GM13977 (cell line): ENCODE results near the gene ADAMTS17.
"Not testable (repeated sequence)": the region's sequence is repeated elsewhere in the genome, so short reads cannot be mapped to it uniquely, and the experiment has no call there.

Experiments
- DNase-seq: peaks from one replicate; pipeline ENCODE4 v3.0.0; 2012; ENCODE audit warnings: low spot score
- CTCF ChIP-seq: IDR thresholded peaks from 2 replicates; pipeline ENCODE4 v1.5.1; 2012; ENCODE audit warnings: mild to moderate bottlenecking, control low read depth; ENCODE audit not compliant: insufficient read depth; ENCODE audit errors: extremely low read depth, missing control alignments
- in situ Hi-C: fragments of 300-500 bp; cut with MboI; formaldehyde crosslinking; loops from one replicate; pipeline ENCODE4 v1.12.0; 2022; ENCODE audit warnings: low sequenced_read_pairs, low pct_unique_long_range_greater_than_20kb, mixed read lengths, inconsistent platforms; ENCODE audit not compliant: unreplicated experiment

Gene ADAMTS17

GRCh38 chr15:99929266-99929665 lies 412.5 kb downstream of the ADAMTS17 start:
- in situ Hi-C loops, result no loop called here
- DNase-seq, result no peak
- TF ChIP-seq CTCF, result no peak

GRCh38 chr15:99928429-99928981 lies 413.3 kb downstream of the ADAMTS17 start:
- in situ Hi-C loops, result no loop called here
- peak; percentile 86 for DNase-seq
- peak; percentile 85 for TF ChIP-seq CTCF

GRCh38 chr15:99926532-99926931 lies 415.2 kb downstream of the ADAMTS17 start:
- DNase-seq, in situ Hi-C loops: not testable (repeated sequence)

- in situ Hi-C loops, result no loop called here
- TF ChIP-seq CTCF, result no peak
- DNase-seq, result peak; percentile 66
Measured at GRCh38 chr15:99925661-99926461, 415.9 kb downstream of the ADAMTS17 start.

GRCh38 chr15:99923711-99924110 lies 418.1 kb downstream of the ADAMTS17 start:
- no peak for DNase-seq
- in situ Hi-C loops, result no loop called here
- no peak for TF ChIP-seq CTCF
